Measurements from ENCODE around the gene WDR43. TPM values are rescaled to one million over a fixed set of nuclear protein-coding genes. Genes with fewer than 3 reads are reported as not detected.

Gene WDR43
- total RNA-seq, 1 donor from 2014 or later: 66.9 TPM

- no peak overlapping the region for H3K27ac Mint-ChIP-seq
- H3K4me3 Mint-ChIP-seq: no peak overlapping the region
- H3K27me3 Mint-ChIP-seq: peaks cover 1% of the 10 kb centered on the region
- H3K4me1 Mint-ChIP-seq (ENCODE audit: unreplicated experiment): peaks cover 7% of the 10 kb centered on the region
- TF ChIP-seq CTCF (conservative IDR thresholded peaks at IDR 0.05): no peak
- H3K36me3 Mint-ChIP-seq: no peaks in the 10 kb centered on the region
- no peak for DNase-seq (ENCODE audit: extremely low spot score, unreplicated experiment)
- peaks cover 4% of the 10 kb centered on the region for H3K9me3 Mint-ChIP-seq
Observed at GRCh38 chr2:28962505-28962904, 68.0 kb downstream of the WDR43 start.

GRCh38 chr2:28970464-28971160 is 76.1 kb downstream of the WDR43 start:
- Mint-ChIP-seq H3K4me3 (no peak overlapping the region), H3K36me3 (no peaks in the 10 kb centered on the region), H3K9me3 (no peaks in the 10 kb centered on the region), H3K4me1 (ENCODE audit: unreplicated experiment) (peaks cover 5% of the 10 kb centered on the region), H3K27ac (no peak overlapping the region), H3K27me3 (peaks cover 3% of the 10 kb centered on the region)
- TF ChIP-seq CTCF (conservative IDR thresholded peaks at IDR 0.05): no peak
- no peak for DNase-seq (ENCODE audit: extremely low spot score, unreplicated experiment)

GRCh38 chr2:28972778-28973335 is 78.4 kb downstream of the WDR43 start:
- no peak for DNase-seq (ENCODE audit: extremely low spot score, unreplicated experiment)

GRCh38 chr2:28974252-28974651 is 79.8 kb downstream of the WDR43 start:
- Mint-ChIP-seq H3K36me3 (no peaks in the 10 kb centered on the region), H3K27me3 (peaks cover 3% of the 10 kb centered on the region), H3K4me1 (ENCODE audit: unreplicated experiment) (peaks cover 5% of the 10 kb centered on the region), H3K27ac (no peak overlapping the region), H3K9me3 (no peaks in the 10 kb centered on the region), H3K4me3 (no peak overlapping the region)
- DNase-seq (ENCODE audit: extremely low spot score, unreplicated experiment): no peak
- TF ChIP-seq CTCF (conservative IDR thresholded peaks at IDR 0.05): no peak

More at GRCh38 chr2:28972778-28973335, 78.4 kb downstream of the WDR43 start:
- Mint-ChIP-seq H3K4me1 (ENCODE audit: unreplicated experiment) (peaks cover 8% of the 10 kb centered on the region), H3K9me3 (no peaks in the 10 kb centered on the region), H3K27ac (no peak overlapping the region), H3K4me3 (no peak overlapping the region), H3K36me3 (no peaks in the 10 kb centered on the region), H3K27me3 (peaks cover 3% of the 10 kb centered on the region)
- TF ChIP-seq CTCF (conservative IDR thresholded peaks at IDR 0.05): no peak

- Mint-ChIP-seq H3K27me3 (peaks cover 3% of the 10 kb centered on the region), H3K27ac (no peak overlapping the region), H3K9me3 (no peaks in the 10 kb centered on the region), H3K4me3 (no peak overlapping the region), H3K4me1 (ENCODE audit: unreplicated experiment) (peaks cover 9% of the 10 kb centered on the region), H3K36me3 (no peaks in the 10 kb centered on the region)
- no peak for DNase-seq (ENCODE audit: extremely low spot score, unreplicated experiment)
- TF ChIP-seq CTCF (conservative IDR thresholded peaks at IDR 0.05): no peak
Observed at GRCh38 chr2:28975671-28976070, 81.2 kb downstream of the WDR43 start.
